T1000 (cell line): ENCODE results near the gene CD300A.
"Not testable (repeated sequence)": the region's sequence is repeated elsewhere in the genome, so short reads cannot be mapped to it uniquely, and the experiment has no call there.

Experiments
- DNase-seq: peaks from one replicate; lab custom pipeline; 2025; ENCODE audit warnings: mixed read lengths; lab: John Stamatoyannopoulos, UW

Gene CD300A

DNA sequence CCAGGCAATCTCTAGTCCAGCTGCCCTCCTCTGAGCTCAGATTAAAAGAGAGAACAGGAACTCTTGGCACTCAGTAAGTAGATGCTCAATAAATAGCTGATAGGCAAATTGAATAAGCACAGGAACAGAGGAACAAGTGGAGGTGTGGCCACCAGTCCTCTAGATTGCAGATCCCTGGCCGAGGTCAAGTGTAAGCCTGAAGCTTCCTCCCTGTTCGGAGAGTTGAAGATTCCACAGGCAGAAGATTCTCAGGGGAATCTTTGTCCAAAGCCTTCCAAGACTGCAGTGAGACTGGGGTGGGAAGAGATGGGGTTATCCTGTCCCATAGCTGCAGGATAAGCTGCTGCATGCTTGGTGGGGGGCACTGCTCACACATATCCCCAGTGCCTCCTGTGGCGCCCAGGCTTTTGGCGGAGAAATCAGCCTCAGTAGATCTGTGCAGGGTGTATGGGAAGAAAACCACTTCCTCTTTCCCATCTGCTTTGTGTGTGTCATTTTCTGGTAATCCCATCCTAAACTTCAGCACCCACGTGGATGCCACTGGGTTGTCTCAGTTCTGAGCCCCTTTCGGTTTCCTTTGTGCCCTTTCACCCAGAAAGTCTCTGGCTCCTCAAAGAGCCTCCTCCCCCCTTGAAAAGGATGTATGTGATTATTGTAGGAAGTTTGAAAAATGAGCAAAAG lies 12.1 kb downstream of the CD300A start:
- no peak for DNase-seq

DNA sequence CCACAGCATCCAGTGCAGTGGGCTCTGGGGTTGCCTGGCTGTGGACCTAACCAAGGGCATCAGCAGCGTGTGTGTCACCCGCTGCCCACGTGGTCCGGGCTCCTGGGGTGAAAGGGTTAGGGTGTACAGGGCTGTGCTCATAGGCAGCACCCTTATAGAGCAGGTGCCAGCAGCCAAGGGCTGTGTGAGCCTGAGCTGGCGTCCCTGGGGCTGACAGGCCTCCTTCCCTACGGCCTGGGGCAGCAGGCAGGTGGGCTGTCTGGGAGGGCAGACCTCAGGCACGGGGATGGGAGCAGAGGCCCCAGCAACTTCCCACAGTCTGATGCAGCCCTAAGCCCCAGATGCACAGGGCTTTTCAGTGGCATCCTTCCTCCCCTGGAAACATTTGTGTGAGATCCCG lies 13.9 kb downstream of the CD300A start:
- DNase-seq: no peak

- no peak for DNase-seq
Observed at GRCh38 chr17:74481621-74482020, 15.2 kb downstream of the CD300A start.

GRCh38 chr17:74484066-74484465 lies 17.6 kb downstream of the CD300A start:
- DNase-seq: no peak

GRCh38 chr17:74485022-74485743 lies 18.7 kb downstream of the CD300A start:
- no peak for DNase-seq

GRCh38 chr17:74485841-74486240 lies 19.4 kb downstream of the CD300A start:
- no peak for DNase-seq

- not testable (repeated sequence) for DNase-seq
Observed at GRCh38 chr17:74488276-74488675, 21.8 kb downstream of the CD300A start.

- DNase-seq: no peak
Observed at GRCh38 chr17:74490716-74491115, 24.3 kb downstream of the CD300A start.

DNA sequence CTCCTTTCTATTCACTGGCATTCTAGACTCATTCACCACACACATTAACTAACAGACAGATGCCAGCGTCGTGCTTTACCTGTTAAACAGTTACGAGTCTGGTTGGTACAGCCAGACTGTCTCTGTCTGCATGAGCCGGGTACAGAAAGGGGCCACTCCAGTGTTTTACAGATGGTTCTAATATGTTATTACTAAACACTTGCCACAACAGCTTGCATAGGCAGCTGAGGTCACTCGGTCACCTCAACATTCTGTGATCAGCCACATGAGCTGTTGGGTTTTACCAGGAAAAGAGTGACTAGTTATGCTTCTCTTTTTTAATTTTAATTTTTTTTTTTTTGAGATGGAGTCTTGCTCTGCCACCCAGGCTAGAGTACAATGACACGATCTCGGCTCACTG lies 25.2 kb downstream of the CD300A start:
- no peak for DNase-seq

DNA sequence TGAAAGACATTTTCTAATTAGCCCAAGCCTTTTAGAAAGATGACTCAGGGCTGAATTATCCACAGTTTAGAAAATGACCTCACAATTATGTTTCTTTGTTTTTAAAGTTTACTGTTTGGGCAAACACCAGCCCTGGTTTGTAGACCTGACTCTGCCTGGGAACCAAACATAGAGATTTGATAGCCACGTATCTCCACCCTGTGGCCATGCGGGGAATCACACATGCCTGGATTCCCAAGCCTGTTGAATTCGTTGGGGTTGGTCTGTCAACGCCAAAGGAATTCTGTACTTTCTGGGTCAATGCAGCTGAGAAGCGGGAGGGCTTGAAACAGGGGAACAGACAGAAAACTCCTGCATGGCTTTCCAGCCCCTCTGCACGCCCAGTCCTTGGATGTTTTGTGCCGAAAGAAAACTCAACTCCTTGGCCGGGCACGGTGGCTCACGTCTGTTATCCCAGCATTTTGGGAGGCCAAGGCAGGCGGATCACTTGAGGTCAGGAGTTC lies 26.9 kb downstream of the CD300A start:
- DNase-seq: peak; percentile 23

GRCh38 chr17:74497471-74497870 lies 31.0 kb downstream of the CD300A start:
- DNase-seq: no peak

DNA sequence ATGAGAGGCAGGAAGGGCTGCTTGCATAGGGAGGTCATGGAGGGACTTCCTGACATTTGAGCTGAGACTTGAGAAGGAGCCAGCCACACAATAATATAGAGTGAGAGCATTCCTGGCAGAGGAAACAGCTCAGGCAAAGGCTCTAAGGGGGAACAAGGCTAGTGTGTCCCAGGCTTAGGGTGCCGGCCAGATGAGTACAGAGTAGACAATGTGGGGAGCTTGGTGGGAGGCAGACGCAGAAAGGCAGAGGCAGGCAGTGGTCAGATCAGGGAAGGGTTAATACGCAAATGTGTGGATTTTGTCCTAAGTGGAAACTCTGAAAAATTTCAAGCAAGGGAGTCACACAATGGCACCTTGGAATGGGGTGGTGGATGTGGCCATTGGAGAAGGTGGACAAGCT lies 33.6 kb downstream of the CD300A start:
- DNase-seq: no peak

DNA sequence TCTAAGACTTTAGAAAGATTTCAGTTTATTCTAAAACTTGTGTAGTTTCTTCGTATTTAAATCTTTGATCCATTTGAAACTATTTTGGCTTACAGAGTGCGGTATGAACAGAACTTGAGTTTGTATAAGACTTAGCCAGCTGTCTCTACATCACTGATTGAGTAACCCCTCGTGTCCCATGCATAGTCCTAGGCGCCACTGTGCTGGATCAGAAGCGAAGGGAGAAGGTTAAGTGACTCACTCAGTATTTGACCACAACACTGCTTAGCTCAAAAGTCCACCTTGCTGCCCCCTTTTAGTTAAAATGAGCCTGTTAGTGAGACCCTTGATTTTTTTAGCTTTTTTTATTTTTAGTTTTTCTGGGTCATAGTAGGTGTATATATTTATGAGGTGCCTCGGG lies 36.4 kb downstream of the CD300A start:
- DNase-seq: no peak

GRCh38 chr17:74503949-74504348 lies 37.5 kb downstream of the CD300A start:
- not testable (repeated sequence) for DNase-seq

DNA sequence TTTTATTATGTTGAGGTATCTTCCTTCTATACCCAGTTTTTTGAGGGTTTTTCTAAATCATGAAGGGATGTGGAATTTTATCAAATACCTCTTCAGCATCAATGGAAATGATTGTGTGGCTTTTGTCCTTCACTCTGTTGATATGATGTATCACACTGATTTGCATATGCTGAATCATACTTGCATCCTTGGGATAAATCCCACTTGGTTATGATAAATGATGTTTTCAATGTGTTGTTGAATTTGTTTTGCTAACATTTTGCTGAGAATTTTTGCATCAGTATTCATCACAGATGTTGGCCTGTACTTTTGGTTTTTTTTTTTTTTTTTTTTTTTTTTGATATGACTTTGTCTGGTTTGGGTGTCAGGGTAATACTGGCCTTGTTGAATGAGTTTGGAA lies 41.7 kb downstream of the CD300A start:
- DNase-seq: no peak

- no peak for DNase-seq
Observed at GRCh38 chr17:74512036-74512435, 45.6 kb downstream of the CD300A start.

DNA sequence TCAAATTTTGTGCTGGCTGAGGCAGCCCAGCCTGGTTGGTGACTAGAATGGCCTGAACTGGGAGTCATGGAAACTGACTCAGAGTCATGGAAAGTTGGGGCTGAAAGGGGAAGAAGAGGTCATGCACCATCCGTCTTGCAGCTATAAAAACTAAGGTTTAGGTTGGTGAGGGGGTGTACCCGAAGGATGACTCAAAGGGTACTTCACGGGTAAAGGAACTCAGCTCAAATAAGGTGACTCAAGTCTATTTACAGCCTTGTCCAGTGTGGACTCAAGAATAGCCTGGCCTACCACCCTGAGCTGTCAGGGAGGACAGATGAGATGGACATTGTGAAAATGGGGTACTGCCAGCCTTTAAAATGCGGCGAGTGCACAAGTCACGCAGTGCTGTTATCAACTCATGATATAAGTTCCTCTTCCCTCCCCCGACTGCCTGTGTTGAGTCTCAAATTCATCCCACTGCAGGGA lies 46.2 kb downstream of the CD300A start:
- no peak for DNase-seq

DNA sequence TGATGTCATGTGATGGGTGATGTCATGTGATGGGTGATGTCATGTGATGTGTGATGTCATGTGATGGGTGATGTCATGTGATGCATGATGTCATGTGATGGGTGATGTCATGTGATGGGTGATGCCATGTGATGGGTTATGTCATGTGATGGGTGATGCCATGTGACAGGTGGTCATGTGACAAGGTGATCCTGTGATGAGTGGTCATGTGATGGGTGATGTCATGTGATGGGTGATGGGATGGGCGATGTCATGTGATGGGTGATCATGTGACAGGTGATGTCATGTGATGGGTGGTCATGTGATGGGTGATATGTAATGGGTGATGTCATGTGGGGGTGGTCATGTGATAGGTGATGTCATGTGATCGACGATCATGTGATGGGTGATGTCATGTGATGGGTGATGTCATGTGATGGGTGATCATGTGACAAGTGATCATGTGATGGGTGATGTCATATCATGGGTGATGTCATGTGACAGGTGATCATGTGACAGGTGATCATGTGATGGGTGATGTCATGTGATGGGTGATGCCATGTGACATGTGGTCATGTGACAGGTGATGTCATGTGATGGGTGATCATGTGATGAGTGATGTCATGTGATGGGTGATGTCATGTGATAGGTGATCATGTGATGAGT lies 47.7 kb downstream of the CD300A start:
- DNase-seq: peak; percentile 98

DNA sequence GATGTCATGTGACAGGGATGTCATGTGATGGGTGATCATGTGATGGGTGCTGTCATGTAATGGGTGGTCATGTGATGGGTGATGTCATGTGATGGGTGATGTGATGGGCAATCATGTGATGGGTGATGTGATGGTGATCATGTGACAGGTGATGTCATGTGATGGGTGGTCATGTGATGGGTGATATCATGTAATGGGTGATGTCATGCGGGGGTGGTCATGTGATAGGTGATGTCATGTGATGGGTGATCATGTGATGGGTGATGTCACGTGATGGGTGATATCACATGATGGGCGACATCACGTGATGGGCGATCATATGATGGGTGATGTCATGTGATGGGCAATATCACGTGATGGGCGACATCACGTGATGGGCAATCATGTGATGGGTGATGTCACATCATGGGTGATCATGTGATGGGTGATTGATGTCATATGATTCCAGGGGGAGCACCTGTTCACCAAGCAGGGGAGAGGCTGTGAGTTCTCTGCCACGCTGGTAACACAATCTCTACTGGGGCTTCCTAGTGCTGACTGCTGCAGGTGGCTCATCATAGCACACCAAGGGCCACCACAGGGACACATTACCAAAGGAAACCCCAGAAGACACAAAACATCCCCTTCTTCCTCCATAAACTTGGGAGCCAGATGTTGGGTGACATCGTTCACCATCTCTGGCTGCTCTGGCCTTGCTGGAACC lies 48.3 kb downstream of the CD300A start:
- DNase-seq: peak; percentile 98

- no peak for DNase-seq
Observed at GRCh38 chr17:74515941-74516340, 49.5 kb downstream of the CD300A start.

GRCh38 chr17:74516561-74517328 lies 50.3 kb downstream of the CD300A start:
- DNase-seq: no peak
